Measurements from ENCODE around the gene ASB13. TPM values are rescaled to one million over a fixed set of nuclear protein-coding genes. Genes with fewer than 3 reads are reported as not detected.

Gene ASB13
- polyA plus RNA-seq, 2 donors: 12.2 to 13.9 TPM

DNA sequence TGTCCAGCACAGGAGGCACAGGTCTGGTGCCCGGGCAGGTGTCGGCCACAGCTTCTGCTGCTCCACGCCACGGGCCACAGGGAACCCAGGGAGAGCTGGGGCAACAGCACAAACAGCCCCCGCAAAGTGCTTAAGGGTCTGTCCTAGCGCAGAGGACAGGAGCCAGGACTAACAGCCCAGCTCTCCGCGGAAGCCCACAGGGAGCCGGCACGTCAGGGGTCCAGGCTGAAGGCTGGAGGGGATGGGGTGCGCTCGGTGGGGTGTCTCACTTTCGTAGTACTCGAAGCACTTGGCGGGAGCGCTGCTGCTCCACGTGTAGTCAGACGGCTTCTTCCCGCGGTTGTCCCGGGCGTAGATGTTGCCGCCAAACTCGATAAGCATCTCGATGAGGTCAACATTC, 24.9 kb downstream of the ASB13 start:
- Histone ChIP-seq H3K4me3 (ENCODE audit: low read depth in 1 of 2, low read length in 2 of 2) (no peak overlapping the region), H3K27ac (ENCODE audit: low read depth in 2 of 2, low read length in 1 of 2) (no peak overlapping the region), H3K27me3 (ENCODE audit: control insufficient read depth in 1 of 2, insufficient read depth in 2 of 2, low read length in 2 of 2) (no peaks in the 10 kb centered on the region), H3K9me3 (ENCODE audit: control insufficient read depth in 2 of 2, insufficient read depth in 1 of 2, low read depth in 1 of 2, low read length in 1 of 2) (no peaks in the 10 kb centered on the region), H3K36me3 (ENCODE audit: control insufficient read depth in 2 of 2, insufficient read depth in 2 of 2, low read length in 1 of 2) (peaks cover 5 to 24% of the 10 kb centered on the region in 2 donors), H3K4me1 (ENCODE audit: control insufficient read depth in 2 of 2, insufficient read depth in 2 of 2, low read length in 1 of 2) (no peaks in the 10 kb centered on the region)
- 93 to 96% methylated on average over 25 of the region's 25 CpGs for WGBS, 2 donors

DNA sequence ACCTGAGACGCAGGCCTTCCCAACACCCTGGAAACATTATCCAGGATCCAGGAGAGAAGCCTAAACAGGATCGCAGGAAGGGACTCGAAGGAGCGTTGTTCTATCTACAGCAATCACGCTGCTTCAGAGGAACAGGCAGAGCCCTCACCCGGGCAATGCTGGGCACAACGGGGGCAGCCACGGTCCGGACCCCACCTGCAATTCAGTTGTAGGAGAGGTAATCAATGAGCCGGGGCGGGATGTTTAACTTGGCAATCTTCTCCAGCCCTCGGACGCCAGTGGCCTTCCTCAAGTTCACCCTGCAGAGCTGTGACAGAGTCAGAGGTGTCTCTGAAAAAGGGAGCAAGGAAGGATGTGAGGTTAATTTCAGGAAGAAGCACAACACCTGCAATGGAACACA, 25.9 kb downstream of the ASB13 start:
- Histone ChIP-seq H3K27ac (ENCODE audit: low read depth in 2 of 2, low read length in 1 of 2) (no peak overlapping the region), H3K9me3 (ENCODE audit: control insufficient read depth in 2 of 2, insufficient read depth in 1 of 2, low read depth in 1 of 2, low read length in 1 of 2) (no peaks in the 10 kb centered on the region), H3K4me1 (ENCODE audit: control insufficient read depth in 2 of 2, insufficient read depth in 2 of 2, low read length in 1 of 2) (no peaks in the 10 kb centered on the region), H3K36me3 (ENCODE audit: control insufficient read depth in 2 of 2, insufficient read depth in 2 of 2, low read length in 1 of 2) (peaks cover 5 to 24% of the 10 kb centered on the region in 2 donors), H3K27me3 (ENCODE audit: control insufficient read depth in 1 of 2, insufficient read depth in 2 of 2, low read length in 2 of 2) (no peaks in the 10 kb centered on the region), H3K4me3 (ENCODE audit: low read depth in 1 of 2, low read length in 2 of 2) (no peak overlapping the region)
- WGBS, 2 donors: 91% methylated on average over 13 of the region's 13 CpGs

DNA sequence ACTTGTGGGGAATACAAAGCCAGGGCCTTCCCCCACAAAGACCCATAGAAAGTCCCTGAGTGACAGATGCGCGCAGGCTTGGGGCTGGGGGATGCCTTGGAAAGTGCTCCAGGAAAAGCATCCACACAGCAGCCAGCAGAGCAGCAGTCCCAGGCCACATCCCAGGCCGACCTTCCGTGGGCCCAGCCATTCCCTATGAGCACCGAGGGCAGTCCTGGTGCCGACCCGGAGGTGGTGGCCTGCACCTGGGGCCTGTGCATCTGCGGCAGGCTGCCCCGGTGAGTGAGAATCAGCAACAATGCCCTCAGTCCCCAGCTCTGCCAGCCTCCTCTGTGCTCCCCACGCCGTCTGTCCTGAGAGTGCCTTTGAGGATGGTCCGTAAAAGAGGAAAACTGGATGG, 26.4 kb downstream of the ASB13 start:
- WGBS, 2 donors: 86 to 89% methylated on average over 12 of the region's 12 CpGs
- Histone ChIP-seq H3K27me3 (ENCODE audit: control insufficient read depth in 1 of 2, insufficient read depth in 2 of 2, low read length in 2 of 2) (no peaks in the 10 kb centered on the region), H3K27ac (ENCODE audit: low read depth in 2 of 2, low read length in 1 of 2) (no peak overlapping the region), H3K9me3 (ENCODE audit: control insufficient read depth in 2 of 2, insufficient read depth in 1 of 2, low read depth in 1 of 2, low read length in 1 of 2) (no peaks in the 10 kb centered on the region), H3K4me3 (ENCODE audit: low read depth in 1 of 2, low read length in 2 of 2) (no peak overlapping the region), H3K4me1 (ENCODE audit: control insufficient read depth in 2 of 2, insufficient read depth in 2 of 2, low read length in 1 of 2) (no peaks in the 10 kb centered on the region), H3K36me3 (ENCODE audit: control insufficient read depth in 2 of 2, insufficient read depth in 2 of 2, low read length in 1 of 2) (peaks cover 5 to 24% of the 10 kb centered on the region in 2 donors)

DNA sequence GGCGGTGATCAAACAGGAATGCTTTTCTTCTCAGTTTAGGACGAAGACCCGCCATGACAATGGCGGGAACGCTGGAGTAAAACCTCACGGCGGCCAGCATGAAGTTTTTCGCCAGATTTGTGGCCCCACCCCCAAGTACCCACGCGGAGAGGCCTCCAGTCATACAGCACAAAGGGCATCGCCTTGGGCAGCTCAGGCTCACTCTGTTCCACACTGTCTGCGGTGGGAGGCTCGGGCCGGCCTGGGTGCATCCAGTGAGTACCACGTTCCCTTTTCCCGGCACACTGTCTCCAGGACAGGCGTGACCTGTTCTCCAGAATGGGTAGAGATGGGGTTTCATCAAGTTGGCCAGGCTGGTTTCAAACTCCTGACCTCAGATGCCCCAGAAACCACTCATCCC, 27.3 kb downstream of the ASB13 start:
- H3K27ac ChIP-seq (ENCODE audit: low read depth in 2 of 2, low read length in 1 of 2): no peak overlapping the region
- no peaks in the 10 kb centered on the region for H3K9me3 ChIP-seq (ENCODE audit: control insufficient read depth in 2 of 2, insufficient read depth in 1 of 2, low read depth in 1 of 2, low read length in 1 of 2)
- no peak overlapping the region for H3K4me3 ChIP-seq (ENCODE audit: low read depth in 1 of 2, low read length in 2 of 2)
- H3K27me3 ChIP-seq (ENCODE audit: control insufficient read depth in 1 of 2, insufficient read depth in 2 of 2, low read length in 2 of 2): no peaks in the 10 kb centered on the region
- 94 to 98% methylated on average over 17 of the region's 17 CpGs for WGBS, 2 donors
- no peaks in the 10 kb centered on the region for H3K4me1 ChIP-seq (ENCODE audit: control insufficient read depth in 2 of 2, insufficient read depth in 2 of 2, low read length in 1 of 2)
- H3K36me3 ChIP-seq (ENCODE audit: control insufficient read depth in 2 of 2, insufficient read depth in 2 of 2, low read length in 1 of 2): peaks cover 5 to 24% of the 10 kb centered on the region in 2 donors

GRCh38 chr10:5638494-5638893, 27.9 kb downstream of the ASB13 start:
- no peaks in the 10 kb centered on the region for H3K27me3 ChIP-seq (ENCODE audit: control insufficient read depth in 1 of 2, insufficient read depth in 2 of 2, low read length in 2 of 2)
- no peaks in the 10 kb centered on the region for H3K9me3 ChIP-seq (ENCODE audit: control insufficient read depth in 2 of 2, insufficient read depth in 1 of 2, low read depth in 1 of 2, low read length in 1 of 2)
- peaks cover 5 to 22% of the 10 kb centered on the region in 2 donors for H3K36me3 ChIP-seq (ENCODE audit: control insufficient read depth in 2 of 2, insufficient read depth in 2 of 2, low read length in 1 of 2)
- H3K4me3 ChIP-seq (ENCODE audit: low read depth in 1 of 2, low read length in 2 of 2): no peak overlapping the region
- H3K27ac ChIP-seq (ENCODE audit: low read depth in 2 of 2, low read length in 1 of 2): no peak overlapping the region
- no peaks in the 10 kb centered on the region for H3K4me1 ChIP-seq (ENCODE audit: control insufficient read depth in 2 of 2, insufficient read depth in 2 of 2, low read length in 1 of 2)
- WGBS, 2 donors: 92 to 93% methylated on average over 10 of the region's 10 CpGs

DNA sequence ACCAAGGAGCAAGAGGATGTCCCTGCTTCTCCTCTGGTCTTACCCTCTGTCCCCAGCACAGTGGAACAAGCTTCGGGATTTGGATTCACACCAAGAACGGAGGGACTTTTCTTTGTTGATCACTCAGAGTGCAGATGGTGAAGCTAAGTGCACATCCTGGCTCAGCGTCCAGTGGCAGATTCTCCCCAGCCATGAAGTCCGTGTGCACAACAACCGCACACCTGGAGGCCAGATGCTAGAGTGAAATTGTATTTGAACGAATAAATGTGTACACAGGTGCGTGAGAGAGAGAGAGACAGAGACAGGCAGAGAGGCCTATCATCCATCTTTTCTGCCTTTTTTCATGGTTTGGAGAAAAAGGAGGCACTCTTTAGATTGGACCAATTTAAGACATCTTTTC, 31.5 kb downstream of the ASB13 start:
- Histone ChIP-seq H3K36me3 (ENCODE audit: control insufficient read depth in 2 of 2, insufficient read depth in 2 of 2, low read length in 1 of 2) (peaks cover under 1 to 5% of the 10 kb centered on the region in 2 donors), H3K4me3 (ENCODE audit: low read depth in 1 of 2, low read length in 2 of 2) (no peak overlapping the region), H3K27ac (ENCODE audit: low read depth in 2 of 2, low read length in 1 of 2) (no peak overlapping the region), H3K27me3 (ENCODE audit: control insufficient read depth in 1 of 2, insufficient read depth in 2 of 2, low read length in 2 of 2) (no peaks in the 10 kb centered on the region), H3K4me1 (ENCODE audit: control insufficient read depth in 2 of 2, insufficient read depth in 2 of 2, low read length in 1 of 2) (peaks cover 0 to 6% of the 10 kb centered on the region in 2 donors), H3K9me3 (ENCODE audit: control insufficient read depth in 2 of 2, insufficient read depth in 1 of 2, low read depth in 1 of 2, low read length in 1 of 2) (no peaks in the 10 kb centered on the region)
- 81 to 82% methylated on average over 7 of the region's 7 CpGs for WGBS, 2 donors

GRCh38 chr10:5633166-5633749, 33.1 kb downstream of the ASB13 start:
- no peaks in the 10 kb centered on the region for H3K9me3 ChIP-seq (ENCODE audit: control insufficient read depth in 2 of 2, insufficient read depth in 1 of 2, low read depth in 1 of 2, low read length in 1 of 2)
- H3K27ac ChIP-seq (ENCODE audit: low read depth in 2 of 2, low read length in 1 of 2): no peak overlapping the region
- H3K36me3 ChIP-seq (ENCODE audit: control insufficient read depth in 2 of 2, insufficient read depth in 2 of 2, low read length in 1 of 2): no peaks in the 10 kb centered on the region
- H3K4me3 ChIP-seq (ENCODE audit: low read depth in 1 of 2, low read length in 2 of 2): no peak overlapping the region
- H3K4me1 ChIP-seq (ENCODE audit: control insufficient read depth in 2 of 2, insufficient read depth in 2 of 2, low read length in 1 of 2): peaks cover 0 to 6% of the 10 kb centered on the region in 2 donors
- no peaks in the 10 kb centered on the region for H3K27me3 ChIP-seq (ENCODE audit: control insufficient read depth in 1 of 2, insufficient read depth in 2 of 2, low read length in 2 of 2)
- WGBS, 2 donors: 28 to 50% methylated on average over 6 of the region's 6 CpGs

GRCh38 chr10:5632446-5632845, 33.9 kb downstream of the ASB13 start:
- H3K36me3 ChIP-seq (ENCODE audit: control insufficient read depth in 2 of 2, insufficient read depth in 2 of 2, low read length in 1 of 2): no peaks in the 10 kb centered on the region
- H3K4me3 ChIP-seq (ENCODE audit: low read depth in 1 of 2, low read length in 2 of 2): no peak overlapping the region
- no peaks in the 10 kb centered on the region for H3K9me3 ChIP-seq (ENCODE audit: control insufficient read depth in 2 of 2, insufficient read depth in 1 of 2, low read depth in 1 of 2, low read length in 1 of 2)
- no peaks in the 10 kb centered on the region for H3K27me3 ChIP-seq (ENCODE audit: control insufficient read depth in 1 of 2, insufficient read depth in 2 of 2, low read length in 2 of 2)
- H3K27ac ChIP-seq (ENCODE audit: low read depth in 2 of 2, low read length in 1 of 2): peak overlapping the region; percentile 50 to 82
- peaks cover 0 to 6% of the 10 kb centered on the region in 2 donors for H3K4me1 ChIP-seq (ENCODE audit: control insufficient read depth in 2 of 2, insufficient read depth in 2 of 2, low read length in 1 of 2)
- 32 to 42% methylated on average over 4 of the region's 4 CpGs for WGBS, 2 donors

DNA sequence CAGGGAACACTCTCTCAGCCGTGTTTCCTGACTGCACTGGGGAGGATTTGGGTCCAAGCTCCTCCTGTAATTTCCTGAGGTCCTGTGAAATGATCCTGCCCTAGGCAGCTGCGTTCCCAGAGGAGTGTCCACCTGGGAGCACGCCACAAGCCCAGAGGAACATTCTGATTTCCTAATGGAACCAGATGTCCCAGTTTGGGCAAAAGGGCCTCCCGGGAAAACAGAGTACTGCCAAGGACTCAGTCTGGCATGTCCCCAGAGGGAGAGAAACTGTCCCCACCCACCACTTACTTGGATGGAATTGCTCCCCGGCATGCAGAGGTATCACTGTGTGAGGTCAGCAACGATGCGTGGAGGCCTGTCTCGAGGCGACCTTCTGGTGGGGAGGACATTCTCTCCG, 34.5 kb downstream of the ASB13 start:
- Histone ChIP-seq H3K4me3 (ENCODE audit: low read depth in 1 of 2, low read length in 2 of 2) (no peak overlapping the region), H3K36me3 (ENCODE audit: control insufficient read depth in 2 of 2, insufficient read depth in 2 of 2, low read length in 1 of 2) (no peaks in the 10 kb centered on the region), H3K9me3 (ENCODE audit: control insufficient read depth in 2 of 2, insufficient read depth in 1 of 2, low read depth in 1 of 2, low read length in 1 of 2) (no peaks in the 10 kb centered on the region), H3K27ac (ENCODE audit: low read depth in 2 of 2, low read length in 1 of 2) (peak overlapping the region; percentile 50 to 82), H3K4me1 (ENCODE audit: control insufficient read depth in 2 of 2, insufficient read depth in 2 of 2, low read length in 1 of 2) (peaks cover 0 to 6% of the 10 kb centered on the region in 2 donors), H3K27me3 (ENCODE audit: control insufficient read depth in 1 of 2, insufficient read depth in 2 of 2, low read length in 2 of 2) (no peaks in the 10 kb centered on the region)
- 24 to 32% methylated on average over 10 of the region's 10 CpGs for whole genome bisulfite sequencing, 2 donors

- Histone ChIP-seq H3K9me3 (ENCODE audit: control insufficient read depth in 2 of 2, insufficient read depth in 1 of 2, low read depth in 1 of 2, low read length in 1 of 2) (no peaks in the 10 kb centered on the region), H3K27me3 (ENCODE audit: control insufficient read depth in 1 of 2, insufficient read depth in 2 of 2, low read length in 2 of 2) (no peaks in the 10 kb centered on the region), H3K27ac (ENCODE audit: low read depth in 2 of 2, low read length in 1 of 2) (no peak overlapping the region), H3K4me1 (ENCODE audit: control insufficient read depth in 2 of 2, insufficient read depth in 2 of 2, low read length in 1 of 2) (peaks cover 0 to 10% of the 10 kb centered on the region in 2 donors), H3K4me3 (ENCODE audit: low read depth in 1 of 2, low read length in 2 of 2) (no peak overlapping the region), H3K36me3 (ENCODE audit: control insufficient read depth in 2 of 2, insufficient read depth in 2 of 2, low read length in 1 of 2) (no peaks in the 10 kb centered on the region)
- 93 to 94% methylated on average over 8 of the region's 8 CpGs for WGBS, 2 donors
Measured at GRCh38 chr10:5630112-5630436, 36.3 kb downstream of the ASB13 start.

Data from esophagus (tissue), 2 donors.